Ovary (tissue), 9 donors: ENCODE measurements around the gene LIMCH1. TPM values are rescaled to one million over a fixed set of nuclear protein-coding genes. Genes with fewer than 3 reads are reported as not detected.

ENCODE experiments used
- DNase-seq, 5 donors: peaks; one replicate each; pipeline ENCODE4 v3.0.0-alpha.2; 2019 to 2020
- H3K27ac ChIP-seq, 2 donors: fragments of 200-600 bp; one replicate each; pipeline versions ENCODE4 v1.5.1 to v1.8.0; 2019 to 2022
- H3K27me3 ChIP-seq: fragments of 200-600 bp; one replicate; pipeline ENCODE4 v1.8.0; 2022
- H3K36me3 ChIP-seq: fragments of 200-600 bp; sonication (generic); one replicate; pipeline ENCODE4 v1.5.1; 2019
- H3K4me1 ChIP-seq: one replicate; pipeline ENCODE4 v1.8.1; 2013; ENCODE audit warnings: mild to moderate bottlenecking, moderate library complexity; ENCODE audit not compliant: insufficient read depth
- H3K4me3 ChIP-seq: fragments of 200-600 bp; sonication (generic); one replicate; pipeline ENCODE4 v1.5.1; 2017
- H3K9me3 ChIP-seq, 2 donors: fragments of 200-600 bp in 1 of 2; sonication (generic) in 1 of 2; one replicate each; pipeline versions ENCODE4 v1.5.1 to v1.8.1; 2013 to 2019; ENCODE audit warnings: mild to moderate bottlenecking in 1 of 2, moderate library complexity in 1 of 2
- CTCF ChIP-seq, 3 donors: fragments of 450-650 bp in 2 of 3; fragments of 200-600 bp in 1 of 3; IDR thresholded peaks; one replicate each; pipeline versions ENCODE4 v1.5.1 to v1.8.0; 2016 to 2022; ENCODE audit warnings: antibody characterized with exemption in 3 of 3, mild to moderate bottlenecking in 1 of 3
- EP300 ChIP-seq: sonication (generic); formaldehyde crosslinking; IDR thresholded peaks from one replicate; pipeline ENCODE4 v1.6.1; 2017; ENCODE audit warnings: antibody characterized with exemption
- POLR2A ChIP-seq: fragments of 450-650 bp; IDR thresholded peaks from one replicate; pipeline ENCODE4 v1.6.1; 2017; ENCODE audit warnings: antibody characterized with exemption, mild to moderate bottlenecking, moderate library complexity
- WGBS, 3 donors: extraction: QIAGEN DNeasy Blood & Tissue Kit in 1 of 3; methylation state at CpG; one replicate each; pipeline versions ENCODE4 v1.1.5 to v1.1.7; 2013 to 2017; 5-methylcytosine and 5-hydroxymethylcytosine counted together
- intact Hi-C, 4 donors: fragments of 100-400 bp; cut with DNase I; formaldehyde crosslinking; loops; one replicate each; pipeline versions ENCODE4 v1.11.0 to v1.15.1; 2022 to 2023
- polyA plus RNA-seq, 2 donors: library from polyadenylated mRNA; stranded (reverse); fragments of 200-250 nt in 1 of 2; fragments of 350-450 nt in 1 of 2; fragmentation: Illumina TruSeq in 1 of 2; extraction: RNeasy Lipid Tissue Mini Kit (QIAGEN cat#74804) in 1 of 2; gene quantifications; one replicate each; pipeline ENCODE4 v1.2.3, GENCODE V29; 2013 to 2014
- total RNA-seq, 7 donors: library from RNA; depleted of rRNA in 2 of 7; stranded (reverse); fragments of >200 nt in 2 of 7; fragmentation: NEBNext Ultra II Directional in 3 of 7; extraction: Animal tissue kit (Norgen Biotek cat#: 25700) in 3 of 7; gene quantifications; one replicate each; pipeline versions ENCODE4 v1.1.0 to v1.2.4, GENCODE V29; 2016 to 2023
- donor health status: DM: no; HTN: no; CAD: no; lungs with moderate emphysema.
- donor health status: DM: no; HTN: no; CAD: no.
- donor health status: Bipolar disorder and iron deficiency.
- donor health status: DM: yes; HTN: yes; CAD: no.
- donor health status: DM: no; HTN: no; CAD: no.
- donor health status: DM: yes; HTN: yes; CAD: no.

Gene LIMCH1
- total and polyA plus RNA-seq, 9 donors: 9.7 to 56.6 (median 23.6) TPM

GRCh38 chr4:41551536-41551935, 13.6 kb downstream of the LIMCH1 start:
- TF ChIP-seq CTCF (IDR thresholded peaks at IDR 0.05): no peak
- no peak for TF ChIP-seq EP300
- no peak for TF ChIP-seq POLR2A
- Histone ChIP-seq H3K4me1 (no peaks in the 10 kb centered on the region), H3K9me3 (no peaks in the 10 kb centered on the region), H3K27me3 (no peaks in the 10 kb centered on the region), H3K36me3 (no peaks in the 10 kb centered on the region), H3K27ac (no peak overlapping the region), H3K4me3 (no peak overlapping the region)
- 71 to 80% (median 78%) methylated on average over 2 of the region's 2 CpGs for WGBS, 3 donors
- intact Hi-C loops: no loop called here
- DNase-seq: no peak

- intact Hi-C loops: no loop called here
- Histone ChIP-seq H3K4me3 (no peak overlapping the region), H3K36me3 (no peaks in the 10 kb centered on the region), H3K27ac (no peak overlapping the region), H3K4me1 (no peaks in the 10 kb centered on the region), H3K27me3 (no peaks in the 10 kb centered on the region), H3K9me3 (no peaks in the 10 kb centered on the region)
- 88 to 93% (median 92%) methylated on average over 4 of the region's 4 CpGs for WGBS, 3 donors
- DNase-seq: no peak
- TF ChIP-seq CTCF (IDR thresholded peaks at IDR 0.05): no peak
- no peak for TF ChIP-seq POLR2A
- TF ChIP-seq EP300: no peak
Observed at GRCh38 chr4:41554905-41555304, 16.9 kb downstream of the LIMCH1 start.

DNA sequence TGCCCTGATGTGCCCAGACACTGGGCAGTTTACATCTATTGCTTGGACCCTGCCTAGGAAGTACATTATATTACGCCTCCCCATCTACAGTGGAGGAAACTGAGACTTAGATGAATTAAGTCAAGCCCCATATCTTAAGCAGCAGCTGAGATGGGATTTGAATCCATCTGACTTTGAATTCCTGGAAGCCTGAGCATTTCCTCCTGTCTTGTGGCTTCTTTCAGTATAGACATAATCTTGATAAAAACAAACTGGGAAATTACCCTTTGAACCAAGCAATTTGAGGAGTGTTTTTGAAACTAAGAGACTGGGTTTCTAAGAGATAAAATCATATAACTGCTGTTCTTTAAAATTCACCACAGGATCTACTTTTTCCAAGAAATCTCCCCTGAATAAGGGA, 18.6 kb downstream of the LIMCH1 start:
- no peaks in the 10 kb centered on the region for H3K27me3 ChIP-seq
- no peaks in the 10 kb centered on the region for H3K9me3 ChIP-seq
- TF ChIP-seq POLR2A (no peak), CTCF (IDR thresholded peaks at IDR 0.05) (no peak), EP300 (no peak)
- 92 to 97% (median 93%) methylated on average over 1 of the region's 1 CpG for WGBS, 3 donors
- no peak for DNase-seq
- H3K36me3 ChIP-seq: no peaks in the 10 kb centered on the region
- H3K4me3 ChIP-seq: no peak overlapping the region
- no peak overlapping the region for H3K27ac ChIP-seq
- H3K4me1 ChIP-seq: no peaks in the 10 kb centered on the region
- intact Hi-C loops: no loop called here

DNA sequence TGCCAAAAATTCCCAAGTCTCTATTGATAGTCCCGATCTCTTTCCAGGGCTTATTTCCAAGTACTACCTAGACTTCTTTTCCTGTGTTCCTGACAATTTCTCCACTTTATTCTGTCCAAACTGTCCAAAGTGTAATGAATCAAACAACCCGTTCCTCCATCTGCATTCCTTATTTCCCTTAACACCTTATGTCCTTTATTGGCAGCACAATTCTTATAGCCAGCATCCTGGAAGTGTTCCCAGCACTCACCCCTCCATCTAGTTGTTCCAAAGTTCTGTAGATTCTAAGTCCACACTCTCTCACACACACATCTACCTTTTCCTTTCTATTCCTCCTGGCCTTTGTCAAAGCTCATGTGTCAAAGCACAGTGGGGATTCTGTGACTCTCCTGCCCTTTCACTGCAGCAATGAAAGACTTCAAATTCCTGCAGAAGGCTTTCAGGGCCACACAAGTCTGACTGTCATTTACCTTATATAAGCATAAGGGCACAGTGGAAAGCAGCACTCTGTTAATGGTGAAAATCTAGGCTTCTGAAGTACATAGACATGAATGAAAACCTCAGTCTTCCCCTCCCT, 22.1 kb downstream of the LIMCH1 start:
- 65 to 74% (median 69%) methylated on average over 2 of the region's 2 CpGs for WGBS, 3 donors
- no peak overlapping the region for H3K4me3 ChIP-seq
- no peaks in the 10 kb centered on the region for H3K9me3 ChIP-seq
- TF ChIP-seq EP300 (no peak), POLR2A (no peak), CTCF (IDR thresholded peaks at IDR 0.05) (no peak)
- no peak overlapping the region for H3K27ac ChIP-seq
- intact Hi-C loops: no loop called here
- H3K36me3 ChIP-seq: no peaks in the 10 kb centered on the region
- H3K4me1 ChIP-seq: no peaks in the 10 kb centered on the region
- DNase-seq: no peak
- no peaks in the 10 kb centered on the region for H3K27me3 ChIP-seq
